Myocyte (in vitro differentiated cells): Measurements from ENCODE around the gene TSPY2. TPM values are rescaled to one million over a fixed set of nuclear protein-coding genes. Genes with fewer than 3 reads are reported as not detected.
"Not testable (repeated sequence)": the region's sequence is repeated elsewhere in the genome, so short reads cannot be mapped to it uniquely, and the experiment has no call there.

Experiments used
- DNase-seq: peaks from one replicate; pipeline ENCODE4 v3.0.0-alpha.2; 2012; ENCODE audit warnings: low read depth
- polyA plus RNA-seq: library from polyadenylated mRNA; unstranded; fragments of >200 nt; gene quantifications from one replicate; pipeline ENCODE4 v1.2.1, GENCODE V29; 2012; ENCODE audit warnings: missing spikeins
- total RNA-seq: library from RNA; depleted of rRNA; stranded (reverse); fragments of >200 nt; gene quantifications from 2 replicates; pipeline ENCODE4 v1.2.3, GENCODE V29; 2014

Gene TSPY2, protein sequence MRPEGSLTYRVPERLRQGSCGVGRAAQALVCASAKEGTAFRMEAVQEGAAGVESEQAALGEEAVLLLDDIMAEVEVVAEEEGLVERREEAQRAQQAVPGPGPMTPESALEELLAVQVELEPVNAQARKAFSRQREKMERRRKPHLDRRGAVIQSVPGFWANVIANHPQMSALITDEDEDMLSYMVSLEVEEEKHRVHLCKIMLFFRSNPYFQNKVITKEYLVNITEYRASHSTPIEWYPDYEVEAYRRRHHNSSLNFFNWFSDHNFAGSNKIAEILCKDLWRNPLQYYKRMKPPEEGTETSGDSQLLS
- total RNA-seq: not detected in 2 replicates
- polyA plus RNA-seq: not detected

DNA sequence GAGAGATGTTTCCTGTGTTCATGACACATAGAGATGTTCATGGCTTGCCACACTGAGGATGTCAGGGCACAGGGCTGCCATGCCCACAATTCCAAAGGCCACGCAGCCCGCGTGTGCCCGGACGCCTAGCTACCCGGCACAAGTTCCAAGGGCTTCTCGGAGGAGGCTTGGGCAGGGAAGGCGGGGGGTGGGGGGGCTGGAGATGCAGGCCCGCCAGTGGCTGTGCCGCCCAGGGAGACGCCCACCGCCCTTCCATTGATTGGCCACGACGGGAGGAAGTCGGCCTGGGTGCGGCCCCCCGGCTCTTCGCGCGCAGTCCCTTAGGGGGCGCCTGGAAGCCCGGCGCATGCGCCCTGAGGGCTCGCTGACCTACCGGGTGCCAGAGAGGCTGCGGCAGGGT lies at the start of gene TSPY2:
Gene TSPY2 (plus strand): TSS at position 301 of the 400 bp plus-strand sequence. CDS start 46 bp downstream, at position 347.
- not testable (repeated sequence) for DNase-seq

DNA sequence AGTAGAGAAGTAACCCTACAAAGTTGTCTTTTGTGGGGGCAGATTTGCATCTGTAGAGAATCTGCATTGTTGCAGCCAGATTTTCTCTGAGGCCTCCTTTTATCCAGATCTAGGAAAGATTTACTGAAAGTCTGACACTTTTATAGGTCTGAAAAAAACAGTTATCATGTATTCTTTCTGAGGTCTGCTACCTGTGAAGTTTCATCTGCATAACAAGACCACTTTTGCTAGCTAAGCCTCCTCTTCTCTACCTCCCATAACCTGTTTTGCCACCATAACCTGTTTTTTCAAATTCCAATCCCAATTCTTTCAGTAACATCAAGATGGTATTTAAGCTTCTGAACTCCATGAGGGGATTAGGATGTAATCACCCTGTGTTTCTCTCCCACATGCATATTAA lies 36.5 kb upstream of the TSPY2 start:
- DNase-seq: not testable (repeated sequence)

DNA sequence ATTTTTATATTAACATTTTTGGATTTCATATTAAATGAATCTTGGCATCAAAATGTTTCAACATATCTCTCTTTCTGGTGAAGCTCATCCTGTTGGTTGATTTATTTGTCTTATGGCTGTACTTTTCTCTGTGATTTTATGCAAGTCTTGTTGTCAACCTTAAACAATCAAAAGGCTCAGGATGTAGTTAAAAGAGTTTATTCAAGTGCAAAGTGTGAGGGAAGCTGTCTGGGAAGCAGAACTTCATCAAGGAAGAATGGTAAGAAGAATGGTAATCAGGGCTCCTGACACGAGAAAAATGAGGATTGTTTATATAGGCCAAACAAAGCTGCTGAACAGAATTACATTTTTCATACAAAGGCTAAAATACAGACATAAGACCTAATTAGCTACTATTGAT lies 29.0 kb upstream of the TSPY2 start:
- DNase-seq: not testable (repeated sequence)

DNA sequence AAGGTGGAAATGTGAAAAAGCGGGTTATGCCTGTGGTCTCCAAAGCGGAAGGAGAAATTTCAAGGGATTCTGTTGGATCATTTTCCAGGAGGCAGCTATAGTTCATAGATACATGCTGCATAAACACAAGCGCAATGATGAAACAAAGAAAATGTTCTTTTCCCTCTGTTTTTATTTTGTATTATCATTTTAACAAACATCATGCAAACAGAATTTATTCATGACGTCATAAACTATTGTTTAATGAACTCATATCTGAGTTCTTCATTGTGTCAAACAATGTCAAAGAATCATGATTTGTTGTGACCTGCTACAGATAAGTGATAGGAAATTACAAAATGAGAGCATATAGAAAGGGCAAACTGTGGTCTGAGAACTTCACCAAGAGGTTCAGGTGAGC lies 23.8 kb downstream of the TSPY2 start:
- not testable (repeated sequence) for DNase-seq
